GM12878 (cell line): ENCODE data around the gene KIF22. TPM values are rescaled to one million over a fixed set of nuclear protein-coding genes. Genes with fewer than 3 reads are reported as not detected.

Source experiments
- EED ChIP-seq: sonication (generic); IDR thresholded peaks from 2 replicates; pipeline ENCODE4 v1.6.1; 2016; ENCODE audit warnings: antibody characterized with exemption, low read depth
- EZH2 ChIP-seq: IDR thresholded peaks from 2 replicates; pipeline ENCODE4 v1.6.1; 2012; ENCODE audit warnings: low read depth, mild to moderate bottlenecking, control low read depth, inconsistent platforms, low read length, borderline replicate concordance; ENCODE audit not compliant: control insufficient read depth
- FOS ChIP-seq: IDR thresholded peaks from 3 replicates; pipeline ENCODE4 v1.6.1; 2011; ENCODE audit warnings: borderline replicate concordance; ENCODE audit not compliant: insufficient read length; ENCODE audit errors: extremely low read depth
- GATAD2B ChIP-seq: fragments of 450-650 bp; conservative IDR thresholded peaks from 2 replicates; pipeline ENCODE4 v1.6.1; 2017; ENCODE audit warnings: low read depth, mild to moderate bottlenecking, moderate library complexity
- KLF5 ChIP-seq: fragments of 450-650 bp; IDR thresholded peaks from 2 replicates; pipeline ENCODE4 v1.6.1; 2014; ENCODE audit warnings: mild to moderate bottlenecking; ENCODE audit not compliant: partially characterized antibody
- MXI1 ChIP-seq: fragments of 150-350 bp; IDR thresholded peaks from 2 replicates; pipeline ENCODE4 v1.6.1; 2011; ENCODE audit warnings: low read depth, mild to moderate bottlenecking, inconsistent platforms, low read length, improper control_type of control experiment
- PAX5 ChIP-seq: IDR thresholded peaks from 2 replicates; pipeline ENCODE4 v1.6.1; 2011; ENCODE audit warnings: low read depth, low read length, borderline replicate concordance
- RELB ChIP-seq: fragments of 450-650 bp; IDR thresholded peaks from 2 replicates; pipeline ENCODE4 v1.6.1; 2017; ENCODE audit warnings: low read depth, mild to moderate bottlenecking, moderate library complexity
- RUNX3 ChIP-seq: IDR thresholded peaks from 2 replicates; pipeline ENCODE4 v1.6.1; 2012; ENCODE audit warnings: low read length, inconsistent platforms
- polyA plus RNA-seq, 11 experiments: library from polyadenylated mRNA; depleted of rRNA in 4 of 11; unstranded in 6 of 11; stranded (reverse) in 5 of 11; fragments of >200 nt; fragmentation: Nextera tagmentation in 4 of 11; fragmentation: Illumina TruSeq in 1 of 11; extraction: Ambion mirVana in 4 of 11; extraction: Trizol in 1 of 11; gene quantifications; 1 replicate in 1 of 11; 2 replicates in 10 of 11; pipeline versions ENCODE4 v1.2.1 to v1.2.3, GENCODE V29; 2011 to 2016; ENCODE audit warnings: inconsistent platforms in 2 of 11, missing spikeins in 2 of 11, low read depth in 1 of 11
- total RNA-seq, 4 experiments: library from RNA; depleted of rRNA in 3 of 4; stranded (reverse); fragments of >200 nt in 3 of 4; fragmentation: Illumina TruSeq in 1 of 4; extraction: Trizol in 1 of 4; gene quantifications; 2 replicates each; pipeline versions ENCODE4 v1.2.1 to v1.2.3, GENCODE V29; 2013 to 2021
- TF ChIP-seq, protein P1 (sequence below): fragments of 450-650 bp; IDR thresholded peaks from 2 replicates; pipeline ENCODE4 v1.6.1; 2017; ENCODE audit warnings: mild to moderate bottlenecking, low read depth, inconsistent platforms; ENCODE audit not compliant: poor library complexity, severe bottlenecking
- TF ChIP-seq, protein P2 (sequence below): fragments of 450-650 bp; IDR thresholded peaks from 2 replicates; pipeline ENCODE4 v1.6.1; 2016; ENCODE audit warnings: mild to moderate bottlenecking
- TF ChIP-seq, protein P3 (sequence below): fragments of 450-650 bp; IDR thresholded peaks from 2 replicates; pipeline ENCODE4 v1.6.1; 2017; ENCODE audit warnings: mild to moderate bottlenecking, moderate library complexity
- TF ChIP-seq, protein P4 (sequence below): fragments of 150-350 bp; IDR thresholded peaks from 2 replicates; pipeline ENCODE4 v1.6.1; 2014; ENCODE audit warnings: mild to moderate bottlenecking, low read depth, low read length
- TF ChIP-seq, protein P5 (sequence below): IDR thresholded peaks from 2 replicates; pipeline ENCODE4 v1.6.1; 2012; ENCODE audit warnings: low read depth, low read length, improper control_type of control experiment
- TF ChIP-seq, protein P6 (sequence below): fragments of 450-650 bp; conservative IDR thresholded peaks from 2 replicates; pipeline ENCODE4 v1.6.1; 2017; ENCODE audit warnings: mild to moderate bottlenecking, moderate library complexity

Gene KIF22
- total and polyA plus RNA-seq, 10 of the 15 experiments (the other 5 are each of a cell fraction or from before 2014, with no cell fraction given) = 7.6 to 158 (median 132) TPM

- TF ChIP-seq, protein P1, sequence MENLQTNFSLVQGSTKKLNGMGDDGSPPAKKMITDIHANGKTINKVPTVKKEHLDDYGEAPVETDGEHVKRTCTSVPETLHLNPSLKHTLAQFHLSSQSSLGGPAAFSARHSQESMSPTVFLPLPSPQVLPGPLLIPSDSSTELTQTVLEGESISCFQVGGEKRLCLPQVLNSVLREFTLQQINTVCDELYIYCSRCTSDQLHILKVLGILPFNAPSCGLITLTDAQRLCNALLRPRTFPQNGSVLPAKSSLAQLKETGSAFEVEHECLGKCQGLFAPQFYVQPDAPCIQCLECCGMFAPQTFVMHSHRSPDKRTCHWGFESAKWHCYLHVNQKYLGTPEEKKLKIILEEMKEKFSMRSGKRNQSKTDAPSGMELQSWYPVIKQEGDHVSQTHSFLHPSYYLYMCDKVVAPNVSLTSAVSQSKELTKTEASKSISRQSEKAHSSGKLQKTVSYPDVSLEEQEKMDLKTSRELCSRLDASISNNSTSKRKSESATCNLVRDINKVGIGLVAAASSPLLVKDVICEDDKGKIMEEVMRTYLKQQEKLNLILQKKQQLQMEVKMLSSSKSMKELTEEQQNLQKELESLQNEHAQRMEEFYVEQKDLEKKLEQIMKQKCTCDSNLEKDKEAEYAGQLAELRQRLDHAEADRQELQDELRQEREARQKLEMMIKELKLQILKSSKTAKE = peak; percentile 20
- TF ChIP-seq, protein P2, sequence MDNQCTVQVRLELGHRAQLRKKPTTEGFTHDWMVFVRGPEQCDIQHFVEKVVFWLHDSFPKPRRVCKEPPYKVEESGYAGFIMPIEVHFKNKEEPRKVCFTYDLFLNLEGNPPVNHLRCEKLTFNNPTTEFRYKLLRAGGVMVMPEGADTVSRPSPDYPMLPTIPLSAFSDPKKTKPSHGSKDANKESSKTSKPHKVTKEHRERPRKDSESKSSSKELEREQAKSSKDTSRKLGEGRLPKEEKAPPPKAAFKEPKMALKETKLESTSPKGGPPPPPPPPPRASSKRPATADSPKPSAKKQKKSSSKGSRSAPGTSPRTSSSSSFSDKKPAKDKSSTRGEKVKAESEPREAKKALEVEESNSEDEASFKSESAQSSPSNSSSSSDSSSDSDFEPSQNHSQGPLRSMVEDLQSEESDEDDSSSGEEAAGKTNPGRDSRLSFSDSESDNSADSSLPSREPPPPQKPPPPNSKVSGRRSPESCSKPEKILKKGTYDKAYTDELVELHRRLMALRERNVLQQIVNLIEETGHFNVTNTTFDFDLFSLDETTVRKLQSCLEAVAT = peak; percentile 97
- TF ChIP-seq EED (peak; percentile 84), EZH2 (no peak), PAX5 (peak; percentile 57; the same call in 1 of the 2 replicates), MXI1 (peak; percentile 91), FOS (no peak), KLF5 (peak; percentile 52), RUNX3 (peak; percentile 91), RELB (peak; percentile 28; the same call in 1 of the 2 replicates), GATAD2B (peak; percentile 83)
- TF ChIP-seq, protein P3, sequence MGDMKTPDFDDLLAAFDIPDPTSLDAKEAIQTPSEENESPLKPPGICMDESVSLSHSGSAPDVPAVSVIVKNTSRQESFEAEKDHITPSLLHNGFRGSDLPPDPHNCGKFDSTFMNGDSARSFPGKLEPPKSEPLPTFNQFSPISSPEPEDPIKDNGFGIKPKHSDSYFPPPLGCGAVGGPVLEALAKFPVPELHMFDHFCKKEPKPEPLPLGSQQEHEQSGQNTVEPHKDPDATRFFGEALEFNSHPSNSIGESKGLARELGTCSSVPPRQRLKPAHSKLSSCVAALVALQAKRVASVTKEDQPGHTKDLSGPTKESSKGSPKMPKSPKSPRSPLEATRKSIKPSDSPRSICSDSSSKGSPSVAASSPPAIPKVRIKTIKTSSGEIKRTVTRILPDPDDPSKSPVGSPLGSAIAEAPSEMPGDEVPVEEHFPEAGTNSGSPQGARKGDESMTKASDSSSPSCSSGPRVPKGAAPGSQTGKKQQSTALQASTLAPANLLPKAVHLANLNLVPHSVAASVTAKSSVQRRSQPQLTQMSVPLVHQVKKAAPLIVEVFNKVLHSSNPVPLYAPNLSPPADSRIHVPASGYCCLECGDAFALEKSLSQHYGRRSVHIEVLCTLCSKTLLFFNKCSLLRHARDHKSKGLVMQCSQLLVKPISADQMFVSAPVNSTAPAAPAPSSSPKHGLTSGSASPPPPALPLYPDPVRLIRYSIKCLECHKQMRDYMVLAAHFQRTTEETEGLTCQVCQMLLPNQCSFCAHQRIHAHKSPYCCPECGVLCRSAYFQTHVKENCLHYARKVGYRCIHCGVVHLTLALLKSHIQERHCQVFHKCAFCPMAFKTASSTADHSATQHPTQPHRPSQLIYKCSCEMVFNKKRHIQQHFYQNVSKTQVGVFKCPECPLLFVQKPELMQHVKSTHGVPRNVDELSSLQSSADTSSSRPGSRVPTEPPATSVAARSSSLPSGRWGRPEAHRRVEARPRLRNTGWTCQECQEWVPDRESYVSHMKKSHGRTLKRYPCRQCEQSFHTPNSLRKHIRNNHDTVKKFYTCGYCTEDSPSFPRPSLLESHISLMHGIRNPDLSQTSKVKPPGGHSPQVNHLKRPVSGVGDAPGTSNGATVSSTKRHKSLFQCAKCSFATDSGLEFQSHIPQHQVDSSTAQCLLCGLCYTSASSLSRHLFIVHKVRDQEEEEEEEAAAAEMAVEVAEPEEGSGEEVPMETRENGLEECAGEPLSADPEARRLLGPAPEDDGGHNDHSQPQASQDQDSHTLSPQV = peak; percentile 40; the same call in 1 of the 2 replicates
- TF ChIP-seq, protein P4, sequence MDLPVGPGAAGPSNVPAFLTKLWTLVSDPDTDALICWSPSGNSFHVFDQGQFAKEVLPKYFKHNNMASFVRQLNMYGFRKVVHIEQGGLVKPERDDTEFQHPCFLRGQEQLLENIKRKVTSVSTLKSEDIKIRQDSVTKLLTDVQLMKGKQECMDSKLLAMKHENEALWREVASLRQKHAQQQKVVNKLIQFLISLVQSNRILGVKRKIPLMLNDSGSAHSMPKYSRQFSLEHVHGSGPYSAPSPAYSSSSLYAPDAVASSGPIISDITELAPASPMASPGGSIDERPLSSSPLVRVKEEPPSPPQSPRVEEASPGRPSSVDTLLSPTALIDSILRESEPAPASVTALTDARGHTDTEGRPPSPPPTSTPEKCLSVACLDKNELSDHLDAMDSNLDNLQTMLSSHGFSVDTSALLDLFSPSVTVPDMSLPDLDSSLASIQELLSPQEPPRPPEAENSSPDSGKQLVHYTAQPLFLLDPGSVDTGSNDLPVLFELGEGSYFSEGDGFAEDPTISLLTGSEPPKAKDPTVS = no peak
- TF ChIP-seq, protein P5, sequence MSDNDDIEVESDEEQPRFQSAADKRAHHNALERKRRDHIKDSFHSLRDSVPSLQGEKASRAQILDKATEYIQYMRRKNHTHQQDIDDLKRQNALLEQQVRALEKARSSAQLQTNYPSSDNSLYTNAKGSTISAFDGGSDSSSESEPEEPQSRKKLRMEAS = peak; percentile 8; the same call in 1 of the 2 replicates
- TF ChIP-seq, protein P6, sequence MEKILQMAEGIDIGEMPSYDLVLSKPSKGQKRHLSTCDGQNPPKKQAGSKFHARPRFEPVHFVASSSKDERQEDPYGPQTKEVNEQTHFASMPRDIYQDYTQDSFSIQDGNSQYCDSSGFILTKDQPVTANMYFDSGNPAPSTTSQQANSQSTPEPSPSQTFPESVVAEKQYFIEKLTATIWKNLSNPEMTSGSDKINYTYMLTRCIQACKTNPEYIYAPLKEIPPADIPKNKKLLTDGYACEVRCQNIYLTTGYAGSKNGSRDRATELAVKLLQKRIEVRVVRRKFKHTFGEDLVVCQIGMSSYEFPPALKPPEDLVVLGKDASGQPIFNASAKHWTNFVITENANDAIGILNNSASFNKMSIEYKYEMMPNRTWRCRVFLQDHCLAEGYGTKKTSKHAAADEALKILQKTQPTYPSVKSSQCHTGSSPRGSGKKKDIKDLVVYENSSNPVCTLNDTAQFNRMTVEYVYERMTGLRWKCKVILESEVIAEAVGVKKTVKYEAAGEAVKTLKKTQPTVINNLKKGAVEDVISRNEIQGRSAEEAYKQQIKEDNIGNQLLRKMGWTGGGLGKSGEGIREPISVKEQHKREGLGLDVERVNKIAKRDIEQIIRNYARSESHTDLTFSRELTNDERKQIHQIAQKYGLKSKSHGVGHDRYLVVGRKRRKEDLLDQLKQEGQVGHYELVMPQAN = peak; percentile 63; the same call in 1 of the 2 replicates
Observed at GRCh38 chr16:29745853-29746345, 44.7 kb upstream of the KIF22 start, which contains the start of gene C16orf54 (continued).
